WTC11 (cell line): ENCODE results near the gene TRAFD1.

Experiments used
- CTCF ChIP-seq: fragments of 200-600 bp; IDR thresholded peaks from 2 replicates; pipeline ENCODE4 v1.8.0; 2022; ENCODE audit warnings: antibody characterized with exemption
- ETV6 ChIP-seq: sonication (generic); formaldehyde crosslinking; IDR thresholded peaks from 2 replicates; pipeline ENCODE4 v1.8.1; 2022; ENCODE audit warnings: mild to moderate bottlenecking, missing genetic modification reagents
- GRHL2 ChIP-seq: fragments of 250-450 bp; sonication (Bioruptor Pico); IDR thresholded peaks from 2 replicates; pipeline ENCODE4 v1.8.0; 2022; ENCODE audit warnings: mild to moderate bottlenecking, moderate library complexity; ENCODE audit not compliant: insufficient replicate concordance, severe bottlenecking

GRCh38 chr12:112178796-112179195 is 53.4 kb downstream of the TRAFD1 start:
- TF ChIP-seq CTCF: no peak
- no peak for TF ChIP-seq ETV6 (CRISPR knock-in tag)
- TF ChIP-seq GRHL2 (CRISPR knock-in tag): no peak
